Esophagus squamous epithelium (tissue), 4 donors: ENCODE measurements around the gene CST3.

Experiments
- POLR2A ChIP-seq, 4 donors: fragments of 450-650 bp; IDR thresholded peaks; one replicate each; pipeline ENCODE4 v1.6.1; 2017; ENCODE audit warnings: antibody characterized with exemption in 4 of 4, mild to moderate bottlenecking in 4 of 4, moderate library complexity in 3 of 4
- TF ChIP-seq, protein P1 (sequence below), 6 experiments: fragments of 450-650 bp in 4 of 6; fragments of 200-600 bp in 2 of 6; sonication (generic) in 2 of 6; IDR thresholded peaks; one replicate each; pipeline ENCODE4 v1.5.1; 2016 to 2019; ENCODE audit warnings: antibody characterized with exemption in 6 of 6, mild to moderate bottlenecking in 4 of 6, moderate library complexity in 4 of 6

DNA sequence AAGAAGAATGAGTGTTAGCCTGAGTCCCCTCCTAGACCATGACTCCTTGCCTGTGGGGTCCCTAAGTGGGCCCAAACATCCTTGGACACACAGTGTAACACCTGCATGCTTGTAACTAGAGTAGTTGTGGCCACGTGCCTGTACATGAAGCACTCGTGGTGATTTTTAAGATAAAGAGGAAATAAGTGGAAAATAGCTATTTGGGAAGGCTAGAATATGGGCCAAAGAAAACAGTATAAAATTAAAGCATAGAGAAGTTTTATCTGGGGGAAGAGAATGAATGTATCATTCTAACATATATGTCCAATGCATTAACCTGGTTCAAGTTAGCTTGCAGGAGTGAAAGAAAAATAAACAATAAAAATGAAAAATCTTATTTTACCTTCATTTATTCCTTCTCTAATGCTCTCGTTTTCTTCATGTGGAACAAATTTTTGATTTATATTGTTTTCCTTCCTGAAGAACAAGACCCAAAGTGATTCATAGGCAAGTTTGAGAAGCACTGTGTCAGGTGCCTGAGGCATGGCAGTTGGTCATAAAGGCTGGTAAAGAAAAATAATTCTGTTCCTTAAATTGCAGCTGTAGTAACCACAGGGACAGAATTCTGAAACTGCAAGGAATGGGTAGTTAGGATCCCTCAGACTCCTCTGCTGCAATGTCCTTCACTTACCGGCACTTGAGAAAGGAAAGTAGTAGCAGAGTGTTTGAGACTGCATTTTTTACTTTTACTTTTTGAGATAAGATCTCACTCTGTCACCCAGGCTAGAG is 8.5 kb upstream of the CST3 start:
- TF ChIP-seq, protein P1, sequence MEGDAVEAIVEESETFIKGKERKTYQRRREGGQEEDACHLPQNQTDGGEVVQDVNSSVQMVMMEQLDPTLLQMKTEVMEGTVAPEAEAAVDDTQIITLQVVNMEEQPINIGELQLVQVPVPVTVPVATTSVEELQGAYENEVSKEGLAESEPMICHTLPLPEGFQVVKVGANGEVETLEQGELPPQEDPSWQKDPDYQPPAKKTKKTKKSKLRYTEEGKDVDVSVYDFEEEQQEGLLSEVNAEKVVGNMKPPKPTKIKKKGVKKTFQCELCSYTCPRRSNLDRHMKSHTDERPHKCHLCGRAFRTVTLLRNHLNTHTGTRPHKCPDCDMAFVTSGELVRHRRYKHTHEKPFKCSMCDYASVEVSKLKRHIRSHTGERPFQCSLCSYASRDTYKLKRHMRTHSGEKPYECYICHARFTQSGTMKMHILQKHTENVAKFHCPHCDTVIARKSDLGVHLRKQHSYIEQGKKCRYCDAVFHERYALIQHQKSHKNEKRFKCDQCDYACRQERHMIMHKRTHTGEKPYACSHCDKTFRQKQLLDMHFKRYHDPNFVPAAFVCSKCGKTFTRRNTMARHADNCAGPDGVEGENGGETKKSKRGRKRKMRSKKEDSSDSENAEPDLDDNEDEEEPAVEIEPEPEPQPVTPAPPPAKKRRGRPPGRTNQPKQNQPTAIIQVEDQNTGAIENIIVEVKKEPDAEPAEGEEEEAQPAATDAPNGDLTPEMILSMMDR (IDR thresholded peaks at IDR 0.05) = no peak
- TF ChIP-seq POLR2A (IDR thresholded peaks at IDR 0.05) = no peak
